Activated T-cell treated with anti-CD3 and anti-CD28 coated beads, Interleukin-2, amount 50 U/mL, for 48 hours (primary cell): Measurements from ENCODE around the gene CPXM2.

ENCODE experiments used
- DNase-seq, 2 experiments: peaks; one replicate each; pipeline ENCODE4 v3.0.0-alpha.2; 2020

The CPXM2 gene

DNA sequence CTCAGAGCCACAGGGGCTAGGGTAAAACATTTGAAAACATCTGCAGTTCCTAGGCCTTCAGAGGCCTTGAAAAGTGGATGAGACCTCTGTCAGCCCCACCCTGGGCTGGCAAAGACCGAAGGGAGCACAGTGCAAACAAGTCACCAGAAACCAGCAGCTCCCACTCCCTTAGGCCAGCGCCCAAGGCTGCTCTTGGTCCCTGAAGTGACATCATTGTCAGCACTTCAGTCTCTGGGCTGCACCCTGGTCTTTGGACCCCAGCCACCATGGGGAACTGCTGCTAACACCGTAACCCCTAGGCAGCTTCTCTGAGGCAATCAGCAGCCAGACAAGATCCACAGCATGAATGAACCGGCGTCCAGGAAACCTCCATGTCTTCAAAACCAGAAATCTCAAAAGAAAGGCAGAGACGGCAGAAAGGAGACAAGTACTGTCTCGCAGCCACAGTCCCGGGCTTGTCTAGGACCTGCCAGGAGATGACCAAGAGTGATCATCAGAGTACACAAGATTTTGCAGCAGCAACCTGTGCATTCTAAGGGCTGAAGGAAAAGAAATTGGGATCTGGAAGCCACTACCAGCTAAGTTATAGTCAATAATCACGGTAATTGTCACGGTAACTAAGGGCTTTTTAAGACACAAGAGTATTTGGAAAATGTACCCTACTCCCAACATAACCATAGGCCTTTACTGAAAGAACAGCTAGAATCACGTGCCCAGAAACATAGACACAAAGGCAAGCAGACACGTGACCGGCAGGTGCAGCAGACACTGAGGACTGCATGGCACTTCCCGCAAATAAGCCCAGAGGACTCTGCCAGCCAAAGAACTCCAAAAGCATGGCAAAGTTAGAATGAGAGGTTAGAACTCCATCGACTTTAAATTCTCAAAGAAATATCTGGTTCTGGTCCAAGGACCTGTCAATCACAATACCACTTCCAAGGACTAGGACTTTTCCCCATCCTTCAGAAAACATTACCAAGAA, 23.3 kb downstream of the CPXM2 start:
- DNase-seq, result no peak

DNA sequence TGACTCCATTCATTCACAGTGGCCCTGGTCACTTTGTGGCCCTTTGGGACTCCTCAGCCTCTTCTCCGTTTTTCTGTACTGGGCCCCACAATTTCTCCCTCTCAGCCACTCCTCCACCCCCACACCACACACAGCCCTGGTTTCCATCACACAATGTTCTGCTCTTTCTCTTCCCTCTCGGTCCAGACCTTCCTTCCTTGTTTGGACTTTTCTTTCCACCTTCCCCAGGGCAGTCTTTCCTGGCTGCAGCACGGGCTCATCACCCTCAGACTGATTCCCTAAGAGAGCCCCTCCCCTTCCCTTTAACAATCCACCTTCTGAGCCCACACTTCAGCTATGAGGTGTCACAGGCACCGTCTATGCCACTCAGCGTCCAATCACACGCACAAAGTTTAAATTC, 25.7 kb downstream of the CPXM2 start:
- DNase-seq, result no peak

DNA sequence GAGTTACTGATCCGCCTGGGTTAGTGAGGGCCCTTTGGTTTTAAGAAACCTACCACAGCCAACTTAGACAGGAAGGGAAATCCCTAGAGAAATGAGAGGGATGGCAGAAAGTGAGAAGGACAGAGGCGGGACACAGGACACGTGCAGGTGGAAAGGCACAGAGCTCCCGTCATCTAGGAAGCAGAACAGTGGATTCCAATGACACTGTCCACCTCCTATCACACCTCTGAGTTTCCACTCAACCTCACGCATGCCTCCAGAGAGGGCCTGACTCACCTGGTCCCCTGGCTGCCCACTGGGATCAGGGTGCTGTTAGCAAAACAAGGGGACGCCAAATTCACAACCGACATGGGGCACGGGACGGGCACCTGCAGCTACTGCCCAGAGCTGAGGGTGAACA, 26.3 kb downstream of the CPXM2 start:
- DNase-seq, result no peak

DNA sequence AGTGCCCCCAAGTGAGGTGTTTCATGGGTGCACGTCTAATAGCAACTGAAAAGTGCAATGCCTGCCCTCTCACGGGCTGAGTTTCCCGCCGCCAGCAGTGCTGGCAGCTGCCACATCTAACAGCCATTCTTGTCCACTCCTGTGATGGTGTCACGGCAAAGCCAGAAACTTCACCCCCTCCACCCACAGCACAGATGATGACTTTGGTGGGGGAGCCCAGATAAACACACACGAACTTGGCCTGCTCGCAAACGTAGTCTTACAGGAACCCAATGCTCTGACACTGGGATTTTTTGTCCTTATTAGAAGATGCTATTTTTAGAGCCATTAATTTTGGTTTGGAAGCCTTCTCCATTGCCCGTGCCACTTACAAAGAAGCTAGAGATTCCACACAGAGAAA, 26.7 kb downstream of the CPXM2 start:
- no peak for DNase-seq

DNA sequence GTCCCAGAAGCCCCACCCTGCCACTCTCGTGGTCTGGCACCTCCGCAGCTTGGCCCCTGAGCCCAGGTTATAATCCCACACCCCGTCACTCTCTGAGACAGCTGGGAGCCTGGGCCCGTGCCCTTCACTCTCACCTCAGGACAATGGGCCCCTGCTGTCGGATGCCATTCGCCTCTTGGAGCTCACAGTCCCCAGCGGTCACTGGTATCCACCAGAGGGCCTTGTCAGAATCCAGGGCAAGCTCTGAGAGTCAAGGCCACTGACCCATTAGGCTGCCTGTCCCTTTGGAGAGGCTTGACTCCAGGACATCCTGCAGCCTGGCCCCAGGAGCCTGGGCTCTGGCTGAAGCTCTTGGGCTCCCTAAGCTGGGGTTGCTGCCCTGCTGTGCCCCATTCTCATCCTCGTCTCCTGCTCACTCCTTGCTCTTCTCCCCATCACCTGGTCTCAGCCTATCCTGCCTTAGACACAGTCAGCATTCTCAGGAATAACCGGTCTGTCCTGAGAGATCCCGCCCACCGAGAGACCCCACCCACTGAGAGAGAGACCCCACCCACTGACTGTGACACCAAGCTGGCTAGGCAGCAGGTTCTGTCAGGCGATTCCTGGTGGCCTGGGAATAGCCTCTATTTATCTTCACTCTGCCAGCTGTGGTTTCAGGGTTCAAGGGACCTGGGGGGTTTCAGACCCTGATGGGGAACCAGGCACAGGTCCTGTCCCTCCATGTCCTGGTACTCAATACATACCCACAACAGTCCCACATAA, 27.7 kb downstream of the CPXM2 start:
- no peak for DNase-seq

DNA sequence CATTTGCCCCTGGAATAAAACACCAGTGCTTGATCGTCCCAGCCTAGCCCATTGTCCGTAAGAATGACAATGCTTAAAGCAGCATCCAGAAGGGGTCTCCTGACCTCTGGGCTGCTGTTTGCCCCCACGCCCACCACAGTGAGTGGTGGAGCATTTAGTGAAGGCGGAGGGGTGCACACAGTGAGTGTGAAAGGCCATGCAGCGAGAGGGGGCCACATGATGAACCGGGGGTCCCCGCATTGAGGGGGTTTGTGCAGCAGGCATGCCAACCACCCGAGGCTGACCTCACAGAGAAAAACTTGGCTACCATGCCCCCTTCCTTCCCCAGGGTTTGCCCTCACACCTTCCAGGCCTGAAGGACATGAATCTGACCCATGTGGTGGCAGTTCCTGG, 28.4 kb downstream of the CPXM2 start:
- no peak for DNase-seq

DNA sequence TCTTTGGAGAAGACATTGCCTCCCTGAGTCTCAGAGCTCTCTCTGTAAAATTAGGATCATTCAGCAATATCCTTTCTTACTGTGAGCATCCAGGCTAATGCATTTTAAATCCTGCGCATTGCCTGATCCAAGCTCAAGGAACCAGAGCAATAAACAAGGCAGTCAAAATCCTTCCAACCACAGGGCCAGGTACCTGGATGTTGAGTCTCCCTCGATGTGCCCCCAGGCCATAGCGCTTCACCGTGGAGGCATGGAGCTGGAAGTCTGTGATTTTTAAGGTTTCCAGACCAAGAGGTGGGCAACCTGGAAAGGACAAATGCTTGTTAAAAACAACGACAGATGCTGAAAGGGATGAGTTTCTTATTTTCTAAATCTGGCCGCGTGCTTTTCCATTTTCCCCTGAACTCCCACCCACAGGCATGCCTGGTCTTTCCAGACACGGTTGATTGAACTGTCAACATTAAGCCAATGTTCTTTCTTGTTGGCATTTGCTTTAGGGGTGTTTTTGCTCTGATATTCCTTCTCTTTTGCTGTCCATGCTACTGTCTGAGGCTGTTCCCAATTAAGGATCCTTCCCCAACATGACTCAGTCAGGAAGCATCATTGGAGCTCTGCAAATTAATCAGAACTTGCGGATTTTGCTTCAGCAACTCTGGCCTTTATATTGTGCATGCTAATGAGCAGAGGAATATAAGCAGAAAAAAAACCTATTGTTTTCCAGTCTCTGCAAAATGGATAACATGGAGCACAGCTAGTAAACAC, 29.0 kb downstream of the CPXM2 start:
- DNase-seq, result no peak

DNA sequence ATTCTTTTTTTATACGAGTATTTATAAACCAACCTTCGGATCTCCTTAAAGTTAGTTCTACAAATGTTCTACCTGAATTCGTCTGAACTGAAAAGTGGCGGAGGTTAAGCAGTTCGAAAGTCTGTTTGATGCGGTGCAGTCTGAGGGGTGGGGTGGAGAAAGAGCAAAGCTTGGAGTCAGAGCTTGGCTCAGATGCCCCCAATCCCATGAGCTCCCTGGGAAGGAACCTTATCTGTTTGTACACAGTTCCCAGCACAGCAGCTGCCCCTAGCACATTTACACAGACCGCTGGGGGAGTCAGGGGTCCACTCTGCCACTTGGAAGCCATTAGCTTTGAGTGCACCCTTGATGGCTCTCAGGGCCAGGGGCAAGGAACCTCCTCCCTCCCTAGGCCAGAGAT, 30.8 kb downstream of the CPXM2 start:
- no peak for DNase-seq

DNA sequence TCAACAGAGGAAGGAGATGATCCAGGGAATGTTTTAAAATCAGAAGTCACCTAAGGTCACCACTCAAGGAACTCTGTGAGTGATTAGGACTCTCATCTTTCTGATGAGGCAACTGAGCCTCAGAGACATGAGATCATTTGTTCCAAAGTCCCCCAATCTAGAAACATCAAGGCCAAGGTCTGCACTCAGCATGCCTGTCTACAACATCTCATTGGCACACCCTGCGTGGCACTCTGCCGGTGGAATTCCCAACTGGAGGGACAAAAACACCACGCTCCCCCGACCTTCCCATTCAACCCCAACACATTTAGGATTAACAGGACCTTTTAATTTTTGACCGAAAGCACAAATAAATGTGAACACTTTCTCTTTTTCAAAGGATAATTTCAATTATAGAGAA, 31.4 kb downstream of the CPXM2 start:
- DNase-seq, result no peak

DNA sequence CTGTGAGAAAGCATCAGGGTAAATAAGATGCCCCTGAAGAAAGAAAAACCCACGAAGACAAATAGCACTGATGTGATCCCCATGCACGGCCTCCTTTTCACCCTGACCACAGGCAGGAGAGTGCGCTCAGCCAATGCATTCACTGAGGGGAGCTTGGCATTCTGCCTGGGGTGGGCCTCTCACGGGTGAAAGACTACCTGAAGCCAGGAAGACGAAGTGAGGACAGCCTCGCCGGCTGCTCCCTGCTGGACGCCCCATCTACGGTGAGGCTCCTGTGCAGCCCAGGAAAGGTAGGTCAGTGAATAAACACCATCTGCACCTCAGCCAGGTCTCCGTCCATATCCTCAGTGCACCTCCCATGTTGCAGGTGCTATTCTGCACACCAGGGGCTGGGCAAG, 32.0 kb downstream of the CPXM2 start:
- DNase-seq, result no peak

DNA sequence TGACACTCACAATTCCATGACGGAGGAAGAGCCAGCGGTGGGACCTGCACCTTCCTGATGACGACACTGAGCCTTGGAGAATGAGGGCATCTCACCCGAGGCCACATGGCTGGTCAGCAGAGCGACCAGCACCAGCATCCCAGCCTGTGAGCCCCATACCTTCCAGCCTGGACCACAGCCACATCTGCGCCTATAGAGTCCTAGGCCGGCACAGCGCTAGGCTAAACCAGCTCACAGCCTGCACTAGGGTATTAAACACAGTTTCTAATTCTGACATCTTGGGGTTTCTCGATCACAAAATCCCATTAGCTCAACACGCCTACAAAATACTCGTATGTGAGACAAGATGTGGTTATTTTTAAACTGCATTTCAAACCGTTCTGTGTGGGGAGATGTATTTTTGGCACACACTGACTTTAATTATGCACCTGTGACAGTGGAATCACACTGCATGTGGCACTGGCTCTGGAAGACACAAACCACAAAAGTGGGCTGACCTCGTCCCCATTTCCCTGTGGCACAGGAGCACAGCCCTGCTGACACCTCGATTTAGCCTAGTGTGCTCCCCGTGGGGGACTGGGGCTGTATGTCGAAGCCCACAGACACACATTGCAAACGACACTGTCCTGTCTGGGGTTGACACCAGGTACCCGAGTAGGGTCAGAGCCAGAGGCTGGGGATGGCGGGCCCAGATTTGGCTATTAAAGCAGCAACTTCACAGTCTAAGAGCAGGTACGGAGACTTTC, 32.5 kb downstream of the CPXM2 start:
- DNase-seq, result no peak

DNA sequence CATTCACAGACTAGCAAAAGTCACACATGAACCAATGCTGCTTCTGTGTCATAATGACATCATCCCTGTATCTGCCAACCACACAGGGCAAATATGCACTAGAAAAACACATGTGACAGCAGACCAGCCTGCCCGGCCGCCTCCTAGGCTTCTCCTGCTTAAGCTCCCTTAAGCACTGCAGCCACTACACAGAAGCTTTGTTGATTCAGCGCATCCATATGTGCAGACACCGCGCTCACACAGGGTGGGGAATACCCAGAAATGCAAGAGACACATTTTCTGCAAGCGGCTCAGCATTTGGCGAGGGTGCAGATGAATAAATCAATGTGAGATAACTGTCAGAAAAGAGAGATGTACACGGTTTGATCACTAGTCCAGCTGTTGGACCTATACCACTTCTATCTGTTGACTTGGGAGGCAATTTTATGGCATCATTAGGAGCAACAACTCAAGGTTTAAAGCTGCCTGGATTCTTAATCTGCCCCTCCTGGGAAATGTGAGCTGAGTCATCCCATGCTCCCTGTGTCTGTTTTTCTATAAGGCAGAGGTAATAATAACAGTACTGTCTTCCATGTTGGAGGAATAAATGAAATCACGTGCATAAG, 33.4 kb downstream of the CPXM2 start:
- DNase-seq, result no peak

DNA sequence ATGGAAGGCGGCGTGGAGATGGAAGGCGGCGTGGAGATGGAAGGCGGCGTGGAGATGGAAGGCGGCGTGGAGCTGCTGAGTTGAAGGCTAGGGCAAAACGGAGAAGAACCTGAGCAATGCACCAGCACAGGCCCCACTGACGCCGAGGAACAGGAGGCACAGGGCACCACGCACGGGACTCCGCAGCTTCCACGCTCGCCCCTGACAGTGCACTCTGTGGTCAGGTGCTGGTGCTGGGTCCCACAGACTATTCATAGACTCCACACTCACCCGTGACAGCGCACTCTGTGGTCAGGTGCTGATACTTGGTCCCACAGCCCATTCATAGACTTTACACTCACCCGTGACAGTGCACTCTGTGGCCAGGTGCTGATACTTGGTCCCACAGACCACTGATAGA, 34.0 kb downstream of the CPXM2 start:
- no peak for DNase-seq

DNA sequence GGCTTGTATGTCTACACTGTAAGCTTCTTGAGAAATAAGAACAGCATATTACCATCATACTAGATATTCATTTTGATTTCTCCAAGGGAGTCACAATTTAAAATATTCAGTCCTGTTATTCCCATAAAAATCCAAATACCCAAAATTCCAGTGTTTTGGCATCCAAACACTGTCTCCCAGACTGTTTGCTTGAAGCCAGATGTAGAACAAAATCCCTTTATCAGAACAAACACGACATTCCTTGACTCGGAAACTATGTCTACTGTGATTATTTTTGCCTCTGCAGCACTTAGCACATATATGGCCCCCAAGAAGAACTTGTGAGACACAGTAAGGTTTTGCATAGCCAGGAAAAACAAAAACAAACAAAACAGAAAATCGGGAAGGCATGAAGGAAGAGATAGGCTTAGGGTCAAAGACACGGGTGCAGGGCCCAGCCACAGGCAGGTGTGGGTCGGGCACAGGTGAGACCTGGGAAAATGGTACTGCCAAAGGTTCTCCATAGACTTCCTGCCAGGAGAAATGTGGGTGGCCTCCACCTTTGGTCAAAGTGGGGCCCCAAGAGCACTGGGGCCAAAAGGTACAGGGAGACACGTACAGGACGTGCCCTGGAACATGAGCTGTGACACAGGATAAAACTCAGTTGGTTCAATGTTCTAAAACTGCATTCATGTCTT, 36.5 kb downstream of the CPXM2 start:
- DNase-seq, result no peak

DNA sequence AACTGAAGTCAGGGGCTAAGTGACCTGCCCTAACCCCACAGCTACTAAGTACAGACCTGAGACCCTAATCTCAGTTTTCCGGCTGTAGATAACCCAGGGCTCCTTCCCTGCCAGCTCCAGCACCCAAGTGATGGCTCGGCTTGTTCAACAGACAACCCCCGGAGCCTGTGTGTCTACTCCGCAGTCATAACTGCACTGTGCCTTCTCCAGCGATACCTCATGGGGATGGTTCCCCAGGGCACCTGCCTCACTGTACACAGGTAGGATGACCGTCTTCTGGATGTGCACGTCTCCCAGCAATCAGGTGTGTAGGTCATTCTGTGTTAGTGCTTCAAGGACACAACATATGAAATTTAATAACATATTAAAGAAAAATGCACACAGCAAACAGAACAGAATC, 37.1 kb downstream of the CPXM2 start:
- DNase-seq, result no peak

DNA sequence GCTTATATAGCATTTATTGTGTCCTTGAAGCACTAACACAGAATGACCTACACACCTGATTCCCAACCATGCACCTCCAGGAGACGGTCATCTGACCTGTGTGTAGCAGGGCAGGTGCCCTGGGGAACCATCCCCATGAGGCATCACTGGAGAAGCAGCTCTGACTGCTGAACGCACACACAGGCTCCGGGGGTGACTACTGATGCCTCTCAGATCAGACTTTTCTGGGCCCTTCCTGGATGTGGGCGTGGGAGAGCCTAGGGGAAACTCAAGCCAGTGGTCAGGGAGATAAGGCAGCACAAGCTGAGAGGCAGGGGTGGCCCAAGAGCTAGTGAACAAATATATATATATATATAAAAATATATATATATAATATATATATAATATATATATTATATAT, 37.6 kb downstream of the CPXM2 start:
- no peak for DNase-seq

DNA sequence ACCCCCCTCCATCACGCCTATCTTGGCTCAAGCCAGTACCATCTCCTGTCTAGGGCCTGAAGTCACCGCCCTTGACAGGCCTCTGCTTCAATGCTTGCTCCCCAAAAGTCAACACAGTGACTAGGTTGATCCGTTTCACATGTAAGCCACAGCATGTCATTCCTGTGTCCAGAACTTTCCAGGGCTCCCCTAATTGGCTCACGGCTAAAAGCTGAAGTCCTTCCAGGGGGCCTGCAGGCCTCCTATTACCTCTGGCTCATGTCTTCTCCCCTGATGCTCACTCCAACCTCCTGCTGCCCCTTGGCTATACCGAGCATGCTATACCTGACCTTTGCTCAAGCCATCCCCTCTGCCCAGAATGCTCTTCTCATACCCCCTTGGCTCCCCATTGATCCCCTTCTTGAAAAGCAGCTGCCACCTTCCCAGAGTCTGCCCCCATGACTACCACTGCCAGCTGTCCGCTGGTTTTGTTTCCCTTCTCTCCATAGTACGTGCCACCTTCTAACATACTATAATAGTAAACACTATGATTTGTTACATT, 39.1 kb downstream of the CPXM2 start:
- DNase-seq, result no peak

DNA sequence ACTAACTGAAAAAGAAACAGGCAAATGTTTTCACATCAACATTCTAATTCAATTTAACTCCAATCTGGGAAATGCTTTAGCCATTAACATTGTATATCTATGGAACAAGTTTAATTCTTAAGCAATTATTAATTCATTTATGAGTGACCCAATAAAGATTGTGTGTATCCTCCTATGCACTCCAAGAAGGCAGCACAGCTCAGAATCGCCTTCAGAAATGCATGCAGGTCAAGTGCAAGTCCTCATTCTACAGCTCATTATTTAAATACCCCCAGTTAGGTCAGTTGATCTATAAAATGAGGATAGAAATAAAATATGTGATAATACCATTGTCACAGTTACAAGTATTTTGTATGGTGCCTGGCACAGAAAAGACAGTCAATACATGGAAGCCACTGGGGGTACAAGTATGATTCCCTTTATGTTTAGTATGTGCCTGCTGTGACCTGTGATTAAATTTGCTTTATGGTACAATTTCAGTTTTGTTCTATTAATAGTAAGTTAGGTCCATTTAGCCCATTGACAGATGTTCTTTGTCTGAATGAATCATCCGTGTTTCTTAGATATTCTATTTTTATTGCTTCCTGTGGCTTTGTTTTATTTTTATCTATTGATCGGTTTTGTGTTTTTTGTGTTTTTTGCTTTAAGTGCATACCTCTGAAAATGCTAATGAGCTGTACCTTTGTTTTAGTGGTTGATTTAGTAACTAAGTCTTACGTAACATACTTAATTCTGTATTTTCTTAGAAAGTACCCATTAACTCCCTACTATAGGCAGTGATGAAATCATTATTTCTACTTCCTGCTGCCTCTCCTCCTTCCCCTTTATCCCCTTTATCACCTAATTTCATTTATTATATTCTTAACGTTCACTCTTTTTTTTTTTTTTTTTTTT, 42.8 kb downstream of the CPXM2 start:
- DNase-seq, result no peak

DNA sequence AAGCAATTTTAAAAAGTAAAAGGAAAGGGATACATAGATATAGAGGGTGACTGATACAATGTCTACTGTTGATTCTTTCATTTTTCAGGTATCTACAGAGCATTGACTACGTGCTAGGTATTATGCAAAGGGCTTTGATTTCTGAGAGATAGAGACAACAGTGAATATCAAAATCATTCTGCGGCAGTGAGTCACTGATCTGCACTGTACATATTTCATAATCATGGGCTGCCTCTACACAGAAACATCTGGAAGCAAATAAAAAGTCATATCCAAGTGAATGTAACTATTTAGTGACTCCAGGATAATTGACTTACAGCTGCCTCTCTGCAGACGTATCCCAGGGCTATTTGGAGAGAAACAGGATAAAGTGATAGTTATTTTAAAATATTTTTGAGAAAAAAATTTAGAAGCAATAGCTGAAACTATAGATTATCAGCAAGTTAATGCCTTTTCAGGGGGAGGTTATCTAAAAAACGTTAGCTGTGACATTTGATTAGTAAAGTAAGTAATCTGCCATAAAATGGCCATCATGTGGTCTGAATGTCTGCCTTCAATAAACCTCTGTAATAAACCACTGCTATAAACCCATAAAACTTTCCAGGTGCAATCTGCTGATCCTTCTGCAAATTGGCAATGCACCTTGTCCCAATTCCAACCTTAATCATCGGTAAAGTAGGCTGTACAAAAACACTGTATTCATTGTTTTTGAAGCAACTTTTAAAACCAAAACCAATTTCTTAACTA, 43.7 kb downstream of the CPXM2 start:
- DNase-seq, result no peak

DNA sequence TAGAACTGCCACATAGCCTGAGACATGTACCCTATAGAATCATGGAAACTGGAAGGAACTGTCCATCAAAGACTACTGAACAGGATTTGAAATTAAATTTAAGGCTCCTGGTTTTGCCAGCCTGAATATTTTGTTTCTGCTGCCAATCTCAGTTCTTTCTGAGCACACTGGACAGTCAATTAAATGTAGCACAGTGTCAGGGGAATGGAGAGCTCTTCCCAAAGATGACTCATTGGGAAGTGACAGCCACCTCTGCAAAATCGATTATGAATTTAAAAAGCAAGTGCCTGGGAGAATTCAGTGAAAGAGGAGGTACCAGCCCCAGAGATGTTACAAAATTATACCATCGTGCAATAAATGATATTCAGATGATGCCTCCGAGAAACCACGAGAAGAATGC, 47.8 kb downstream of the CPXM2 start:
- no peak for DNase-seq
